ENCODE data around the gene YIF1B.

The YIF1B gene

GRCh38 chr19:38331728-38332127 is 16.0 kb upstream of the YIF1B start:
- no peak for FAIRE-seq

- FAIRE-seq, result no peak
These were observed 13.9 kb upstream of the YIF1B start for GRCh38 chr19:38329651-38330050.

GRCh38 chr19:38326591-38326990 is 10.8 kb upstream of the YIF1B start:
- no peak for FAIRE-seq

DNA sequence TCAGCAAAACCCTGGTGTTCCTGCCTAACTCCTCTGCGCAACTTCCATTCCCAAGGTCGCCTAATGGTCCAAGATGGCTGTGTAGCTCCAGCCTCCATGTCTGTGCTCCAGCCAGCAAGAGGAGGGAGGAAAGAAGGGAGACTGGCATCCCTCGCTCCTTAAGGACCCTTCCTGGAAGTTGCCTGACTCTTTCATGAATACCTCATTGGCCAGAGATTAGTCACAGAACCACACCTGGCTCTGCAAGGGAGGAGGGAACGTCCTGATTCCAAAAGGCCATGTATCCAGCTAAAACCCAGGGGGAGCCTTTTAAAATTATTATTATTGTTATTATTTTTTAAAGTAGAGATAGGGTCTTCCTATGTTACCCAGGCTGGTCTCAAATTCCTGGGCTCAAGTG is 8.7 kb upstream of the YIF1B start:
- FAIRE-seq, result no peak

DNA sequence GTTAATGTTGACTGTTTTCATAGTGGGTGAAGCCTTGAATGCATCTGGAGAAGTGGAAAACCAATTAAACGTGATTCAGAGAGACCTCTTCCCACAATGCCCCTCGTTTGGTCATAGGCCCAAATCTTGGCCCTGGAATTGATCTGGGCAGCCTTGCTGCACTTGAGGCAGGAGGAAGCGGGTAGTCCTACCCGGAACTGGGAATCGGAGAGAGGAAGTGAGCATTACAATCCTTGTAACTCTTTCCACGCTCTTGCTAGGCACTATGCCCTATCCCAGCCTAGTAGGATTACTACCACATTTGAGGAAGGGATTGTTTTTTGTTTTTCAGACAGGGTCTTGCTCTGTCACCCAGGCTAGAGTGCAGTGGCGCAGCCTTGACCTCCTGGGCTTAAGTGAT is 7.5 kb upstream of the YIF1B start:
- FAIRE-seq, result no peak

- no peak for FAIRE-seq
These were observed 6.0 kb upstream of the YIF1B start for GRCh38 chr19:38321646-38322196.

GRCh38 chr19:38320969-38321339 is 5.2 kb upstream of the YIF1B start:
- no peak for FAIRE-seq

DNA sequence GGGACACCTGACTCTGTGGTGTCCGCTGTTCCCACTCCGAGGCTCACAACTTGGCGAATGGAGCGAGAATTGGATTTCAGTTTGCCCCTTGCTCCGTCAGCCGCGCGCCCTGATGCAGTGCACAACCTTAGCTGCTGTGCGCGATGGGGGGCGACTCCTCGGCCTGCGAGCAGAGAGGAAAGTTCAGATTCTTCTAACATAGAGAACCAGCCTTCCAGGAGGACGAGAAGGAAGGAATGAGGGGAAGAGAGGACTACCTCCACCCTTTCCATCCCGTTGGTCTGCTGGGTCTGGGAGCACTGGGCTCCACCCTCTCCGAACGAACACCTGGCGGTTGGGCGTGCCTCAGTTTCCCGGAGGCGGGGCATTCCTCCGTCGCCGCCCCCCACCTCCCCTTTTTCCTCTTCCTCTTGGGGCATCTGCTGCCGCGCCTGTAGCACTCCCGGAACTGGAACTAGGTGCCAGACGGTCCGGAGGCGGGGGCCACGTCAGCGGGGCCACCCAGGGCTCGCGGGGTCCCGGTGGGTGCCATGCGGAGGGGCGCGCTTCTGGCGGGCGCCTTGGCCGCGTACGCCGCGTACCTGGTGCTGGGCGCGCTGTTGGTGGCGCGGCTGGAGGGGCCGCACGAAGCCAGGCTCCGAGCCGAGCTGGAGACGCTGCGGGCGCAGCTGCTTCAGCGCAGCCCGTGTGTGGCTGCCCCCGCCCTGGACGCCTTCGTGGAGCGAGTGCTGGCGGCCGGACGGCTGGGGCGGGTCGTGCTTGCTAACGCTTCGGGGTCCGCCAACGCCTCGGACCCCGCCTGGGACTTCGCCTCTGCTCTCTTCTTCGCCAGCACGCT is 3.9 kb upstream of the YIF1B start, which contains the start of gene KCNK6:
Gene KCNK6 (plus strand): TSS at position 425 of the 838 bp plus-strand sequence. CDS start 106 bp downstream, at position 531.
- no peak for FAIRE-seq

GRCh38 chr19:38318660-38319059 is 2.9 kb upstream of the YIF1B start:
- FAIRE-seq, result no peak

GRCh38 chr19:38317104-38317612 is 1.4 kb upstream of the YIF1B start:
- FAIRE-seq, result no peak

DNA sequence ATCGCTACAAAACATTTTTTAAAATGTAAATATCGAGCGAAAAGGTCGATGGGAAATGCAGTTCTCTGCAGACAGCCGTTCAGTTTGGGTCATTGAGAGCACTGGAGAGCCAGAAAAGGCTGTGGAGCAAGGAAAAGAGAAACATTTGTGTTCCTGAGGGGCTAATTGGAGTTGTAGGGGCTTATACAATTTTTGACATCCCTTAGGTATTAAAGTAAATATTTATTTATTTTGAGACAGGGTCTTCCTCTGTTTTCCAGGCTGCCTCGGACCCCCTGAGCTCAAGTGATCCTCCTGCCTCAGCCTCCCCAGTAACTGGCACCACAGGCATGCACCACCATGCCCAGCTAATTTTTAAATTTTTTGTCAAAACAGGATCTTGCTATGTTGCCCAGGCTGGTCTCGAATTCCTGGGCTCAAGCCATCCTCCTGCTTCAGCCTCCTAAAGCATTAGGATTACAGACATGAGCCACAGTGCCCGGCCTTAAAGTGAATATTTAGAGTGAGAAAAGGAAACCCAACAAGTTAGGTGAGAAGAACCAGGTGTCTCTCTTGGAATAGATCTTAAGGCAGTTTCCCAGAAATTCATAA is 825 bp upstream of the YIF1B start:
- FAIRE-seq, result no peak

DNA sequence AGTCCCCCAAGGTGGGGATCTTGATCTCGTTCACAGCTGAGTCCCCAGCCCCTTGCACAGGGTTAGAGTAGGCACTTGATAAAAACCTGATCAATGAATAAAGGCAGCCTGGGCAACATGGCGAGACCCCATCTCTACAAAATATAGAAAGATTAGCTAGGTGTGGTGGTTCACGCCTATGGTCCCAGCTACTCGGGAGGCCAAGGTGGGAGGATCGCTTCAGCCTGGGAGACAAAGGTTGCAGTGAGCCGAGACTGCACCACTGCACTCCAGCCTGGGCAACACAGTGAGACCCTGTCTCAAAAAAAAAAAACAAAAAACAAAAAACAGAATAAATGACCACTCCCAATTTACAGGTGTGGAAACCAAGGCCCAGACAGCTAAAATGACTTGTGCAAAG is 4.8 kb downstream of the YIF1B start:
- FAIRE-seq, result no peak

DNA sequence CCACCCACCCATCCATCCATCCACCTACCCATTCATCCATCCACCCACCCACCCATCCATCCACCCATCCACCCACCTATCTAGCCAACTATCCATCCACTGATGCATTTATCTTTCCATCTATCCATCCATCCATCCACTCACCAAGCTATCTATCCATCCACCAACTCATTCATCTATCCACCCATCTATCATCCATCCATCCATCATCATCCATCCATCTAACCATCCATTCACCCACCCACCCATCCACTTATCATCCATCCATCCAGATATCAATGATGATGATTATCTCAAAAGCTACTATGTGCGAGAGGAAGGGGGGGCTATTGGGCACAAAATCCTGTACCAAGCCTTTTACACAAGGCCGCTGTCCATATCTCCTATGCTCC is 5.5 kb downstream of the YIF1B start:
- no peak for FAIRE-seq

DNA sequence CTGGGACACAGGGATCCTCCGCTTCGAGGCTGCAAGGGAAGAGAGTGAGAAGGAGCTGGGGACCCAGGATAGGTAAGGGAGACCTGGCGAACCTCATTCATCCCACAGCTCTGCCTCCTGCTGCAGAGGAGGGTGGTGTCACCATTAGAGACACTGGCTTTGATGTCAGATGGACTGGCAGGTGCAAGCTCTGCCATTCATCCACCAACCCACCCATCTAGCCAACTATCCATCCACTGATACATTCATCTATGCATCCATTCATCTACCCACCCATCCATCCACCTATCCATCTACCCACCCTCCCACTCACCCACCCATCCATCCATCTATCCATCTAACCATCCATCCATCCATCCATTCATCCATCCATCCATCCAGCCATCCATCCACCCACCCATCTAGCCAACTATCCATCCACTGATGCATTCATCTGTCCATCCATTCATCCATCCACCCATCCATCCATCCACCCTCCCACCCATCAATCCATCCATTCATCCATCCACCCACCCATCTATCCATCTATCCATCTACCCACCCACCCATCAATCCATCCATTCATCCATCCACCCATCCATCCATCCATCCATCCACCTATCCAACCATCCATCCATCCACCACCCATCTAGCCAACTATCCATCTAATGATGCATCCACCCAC is 6.0 kb downstream of the YIF1B start:
- FAIRE-seq, result no peak

- no peak for FAIRE-seq
These were observed 6.7 kb downstream of the YIF1B start for GRCh38 chr19:38308926-38309614.

GRCh38 chr19:38308006-38308766 is 7.6 kb downstream of the YIF1B start:
- no peak for FAIRE-seq

GRCh38 chr19:38307597-38307996 is 8.2 kb downstream of the YIF1B start:
- no peak for FAIRE-seq

DNA sequence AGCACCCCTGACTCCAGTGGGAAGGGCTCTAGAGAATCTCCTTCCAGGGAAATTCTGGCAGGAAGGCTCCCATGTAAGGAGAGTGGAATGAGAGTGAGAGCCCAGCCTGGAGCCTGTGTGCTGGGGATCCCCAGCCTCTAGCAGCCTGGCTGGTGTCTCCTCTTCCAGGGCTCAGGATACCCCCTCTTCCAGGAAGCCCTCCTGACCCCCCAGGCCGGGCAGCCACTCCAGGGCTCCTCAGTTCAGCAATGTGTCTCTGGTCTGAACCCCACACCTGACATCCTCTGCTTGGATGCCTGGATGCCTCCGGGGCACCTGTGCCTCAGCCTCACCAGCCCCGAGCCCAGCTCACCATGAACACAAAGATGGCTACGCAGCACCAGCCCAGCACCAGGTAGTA is 8.7 kb downstream of the YIF1B start:
- no peak for FAIRE-seq

- no peak for FAIRE-seq
These were observed 9.5 kb downstream of the YIF1B start for GRCh38 chr19:38306236-38306635.

DNA sequence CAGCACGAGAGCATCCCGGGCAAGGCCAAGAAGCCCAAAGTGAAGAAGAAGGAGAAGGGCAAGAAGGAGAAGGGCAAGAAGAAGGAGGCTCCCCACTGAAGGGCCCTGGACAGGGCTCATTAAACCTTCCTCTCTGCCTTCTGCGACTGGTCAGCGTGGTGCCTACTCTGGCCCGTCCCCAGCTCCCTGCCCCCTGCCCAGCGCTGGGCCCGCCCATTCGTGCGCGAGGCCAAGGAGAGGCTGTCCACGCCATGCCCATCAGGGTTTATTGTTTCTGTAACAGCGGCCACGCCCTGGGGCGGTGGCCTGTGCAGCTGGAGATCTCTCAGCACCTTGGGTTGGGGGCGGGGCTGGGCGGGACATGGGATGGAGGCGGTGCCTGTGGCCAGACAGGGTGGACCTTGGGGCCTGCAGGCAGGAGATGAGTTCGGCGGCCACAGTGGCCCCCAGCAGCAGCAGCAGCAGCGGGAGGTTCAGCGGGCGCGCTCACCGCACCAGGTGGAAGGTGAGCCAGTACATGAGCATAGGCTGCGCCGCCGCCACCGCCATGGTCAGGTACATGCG is 10.8 kb downstream of the YIF1B start:
- FAIRE-seq, result no peak

DNA sequence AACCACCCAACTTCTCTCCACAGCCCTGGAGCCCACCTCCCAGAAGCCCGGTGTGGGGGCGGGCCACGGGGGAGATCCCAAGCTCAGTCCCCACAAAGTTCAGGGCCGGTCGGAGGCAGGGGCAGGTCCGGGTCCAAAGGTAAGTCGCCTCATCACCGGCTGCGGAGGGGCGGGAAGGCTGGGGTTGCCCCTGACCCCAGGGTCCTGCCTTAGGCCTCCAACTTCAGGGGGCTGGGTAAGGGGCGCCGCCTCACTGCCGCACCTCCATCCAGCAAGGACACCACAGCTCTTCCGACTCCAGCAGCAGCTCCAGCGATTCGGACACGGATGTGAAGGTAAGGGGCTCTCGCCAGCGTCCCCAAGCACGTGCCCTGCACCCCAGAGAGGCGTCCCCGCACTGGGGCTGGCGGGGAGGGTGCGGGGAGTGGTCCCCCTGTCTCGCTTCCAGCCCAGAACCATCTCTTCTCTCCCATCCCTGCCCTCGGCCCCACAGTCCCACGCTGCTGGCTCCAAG is 11.3 kb downstream of the YIF1B start:
- no peak for FAIRE-seq
